ENCODE measurements around the gene FXYD5. TPM values are rescaled to one million over a fixed set of nuclear protein-coding genes. Genes with fewer than 3 reads are reported as not detected.

FXYD5 gene
- total RNA-seq, 2 donors from 2014 or later: 24.0 to 29.6 TPM

- Mint-ChIP-seq H3K4me1 (no peaks in the 10 kb centered on the region), H3K27ac (no peak overlapping the region), H3K9me3 (peaks cover 22% of the 10 kb centered on the region), H3K27me3 (ENCODE audit: insufficient read depth) (peaks cover 4% of the 10 kb centered on the region), H3K36me3 (ENCODE audit: low read depth) (no peaks in the 10 kb centered on the region), H3K4me3 (no peak overlapping the region)
- Histone ChIP-seq H3K36me3 (ENCODE audit: control insufficient read depth, insufficient read depth, low read length) (no peaks in the 10 kb centered on the region), H3K4me3 (ENCODE audit: low read length) (no peak overlapping the region), H3K9ac (ENCODE audit: extremely low read depth, low read length, poor library complexity, severe bottlenecking) (no peak overlapping the region), H3K9me3 (ENCODE audit: control insufficient read depth, low read length) (peaks cover 11% of the 10 kb centered on the region), H3K27ac (ENCODE audit: low read depth, low read length) (no peak overlapping the region), H3K4me1 (ENCODE audit: control insufficient read depth, insufficient read depth, low read length) (no peaks in the 10 kb centered on the region), H3K27me3 (ENCODE audit: control insufficient read depth, insufficient read depth, low read length, poor library complexity, severe bottlenecking) (no peaks in the 10 kb centered on the region)
- DNase-seq: no peak
- WGBS, 2 experiments (ENCODE audit: insufficient coverage in 1 of 2, insufficient read length in 1 of 2): 86 to 94% methylated on average over 3 to 7 of the region's 7 CpGs
- TF ChIP-seq CTCF (conservative IDR thresholded peaks at IDR 0.05): no peak
Measured at GRCh38 chr19:35214766-35215422, 60.4 kb downstream of the FXYD5 start.

DNA sequence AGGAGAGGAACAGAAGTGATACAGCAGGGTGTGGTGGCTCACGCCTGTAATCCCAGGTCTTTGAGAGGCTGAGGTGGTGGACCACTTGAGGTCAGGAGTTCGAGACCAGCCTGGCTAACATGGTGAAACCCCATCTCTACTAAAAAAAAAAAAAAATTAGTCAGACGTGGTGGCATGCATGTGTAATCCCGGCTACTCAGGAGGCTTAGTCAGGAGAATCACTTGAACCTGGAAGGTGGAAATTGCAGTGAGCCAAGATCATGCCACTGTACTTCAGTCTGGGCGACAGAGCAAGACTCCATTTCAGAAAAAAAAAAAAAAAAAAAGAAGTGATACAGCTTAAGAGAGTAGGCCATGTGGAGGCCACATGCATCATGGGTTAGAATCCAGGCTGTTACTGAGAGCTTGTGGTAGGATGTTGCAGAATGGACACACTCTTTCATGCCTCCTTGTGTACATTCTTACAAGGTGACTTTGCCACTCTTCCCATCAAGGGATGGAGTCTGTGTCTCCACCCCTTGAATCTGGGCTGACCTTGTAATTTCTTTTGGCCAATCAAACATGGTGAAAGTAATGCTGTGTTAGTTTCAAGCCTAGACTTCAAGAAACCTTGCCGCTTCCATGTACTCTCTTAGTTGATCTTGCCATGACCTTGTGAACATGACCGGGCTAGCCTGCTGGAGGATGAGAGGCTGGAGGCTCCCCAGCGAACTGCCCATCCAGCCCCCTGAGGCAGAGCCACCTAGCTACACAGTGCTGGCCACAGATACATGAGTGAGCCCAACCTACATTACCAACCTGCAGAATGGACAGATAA is 61.7 kb downstream of the FXYD5 start:
- no peak overlapping the region for H3K27ac Mint-ChIP-seq
- no peaks in the 10 kb centered on the region for H3K36me3 ChIP-seq (ENCODE audit: control insufficient read depth, insufficient read depth, low read length)
- H3K27me3 Mint-ChIP-seq (ENCODE audit: insufficient read depth): peaks cover 4% of the 10 kb centered on the region

More for the DNA sequence above, 61.7 kb downstream of the FXYD5 start:
- no peak for TF ChIP-seq CTCF (conservative IDR thresholded peaks at IDR 0.05)
- H3K27ac ChIP-seq (ENCODE audit: low read depth, low read length): no peak overlapping the region
- Mint-ChIP-seq H3K9me3 (peaks cover 28% of the 10 kb centered on the region), H3K4me3 (no peak overlapping the region), H3K4me1 (no peaks in the 10 kb centered on the region), H3K36me3 (ENCODE audit: low read depth) (no peaks in the 10 kb centered on the region)
- H3K27me3 ChIP-seq (ENCODE audit: control insufficient read depth, insufficient read depth, low read length, poor library complexity, severe bottlenecking): no peaks in the 10 kb centered on the region
- no peaks in the 10 kb centered on the region for H3K4me1 ChIP-seq (ENCODE audit: control insufficient read depth, insufficient read depth, low read length)
- H3K9ac ChIP-seq (ENCODE audit: extremely low read depth, low read length, poor library complexity, severe bottlenecking): no peak overlapping the region
- WGBS, 2 experiments (ENCODE audit: insufficient coverage in 1 of 2, insufficient read length in 1 of 2): 90 to 93% methylated on average over 4 to 8 of the region's 8 CpGs
- no peak overlapping the region for H3K4me3 ChIP-seq (ENCODE audit: low read length)
- no peak for DNase-seq
- H3K9me3 ChIP-seq (ENCODE audit: control insufficient read depth, low read length): peaks cover 17% of the 10 kb centered on the region
